GM21526 (cell line): ENCODE measurements around the gene LACTB.
"Not testable (repeated sequence)": the region's sequence is repeated elsewhere in the genome, so short reads cannot be mapped to it uniquely, and the experiment has no call there.

ENCODE experiments used
- ATAC-seq: cut with Tn5 transposase; IDR thresholded peaks from one replicate; pipeline ENCODE4 v1.9.1; 2021; ENCODE audit warnings: moderate library complexity; ENCODE audit not compliant: unreplicated experiment, low FRiP score

The LACTB gene

GRCh38 chr15:63089260-63090043 lies 32.2 kb upstream of the LACTB start:
- ATAC-seq, result no peak

- no peak for ATAC-seq
Measured at GRCh38 chr15:63090472-63090871, 31.2 kb upstream of the LACTB start.

DNA sequence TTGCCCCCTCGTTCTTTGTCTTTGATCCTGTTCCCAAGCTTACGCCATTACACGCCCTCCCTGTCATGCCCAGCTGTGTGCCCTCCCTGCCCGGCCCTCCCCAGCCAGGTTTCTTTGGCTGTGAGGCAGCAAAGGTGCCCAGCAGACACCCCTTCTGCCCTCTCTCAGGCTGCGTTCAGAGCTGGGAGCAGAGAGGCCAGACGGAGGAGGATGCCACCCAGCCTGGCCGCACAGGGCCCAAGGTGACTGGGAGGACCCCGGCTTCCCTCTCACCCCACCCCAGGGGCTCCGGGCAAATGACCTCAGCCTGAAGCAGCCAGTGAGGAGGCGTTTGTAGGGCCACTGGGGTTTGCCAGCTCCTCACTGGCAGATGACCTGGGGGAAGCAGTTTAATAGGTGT lies 30.8 kb upstream of the LACTB start:
- no peak for ATAC-seq

- no peak for ATAC-seq
Measured at GRCh38 chr15:63091679-63092446, 29.8 kb upstream of the LACTB start.

DNA sequence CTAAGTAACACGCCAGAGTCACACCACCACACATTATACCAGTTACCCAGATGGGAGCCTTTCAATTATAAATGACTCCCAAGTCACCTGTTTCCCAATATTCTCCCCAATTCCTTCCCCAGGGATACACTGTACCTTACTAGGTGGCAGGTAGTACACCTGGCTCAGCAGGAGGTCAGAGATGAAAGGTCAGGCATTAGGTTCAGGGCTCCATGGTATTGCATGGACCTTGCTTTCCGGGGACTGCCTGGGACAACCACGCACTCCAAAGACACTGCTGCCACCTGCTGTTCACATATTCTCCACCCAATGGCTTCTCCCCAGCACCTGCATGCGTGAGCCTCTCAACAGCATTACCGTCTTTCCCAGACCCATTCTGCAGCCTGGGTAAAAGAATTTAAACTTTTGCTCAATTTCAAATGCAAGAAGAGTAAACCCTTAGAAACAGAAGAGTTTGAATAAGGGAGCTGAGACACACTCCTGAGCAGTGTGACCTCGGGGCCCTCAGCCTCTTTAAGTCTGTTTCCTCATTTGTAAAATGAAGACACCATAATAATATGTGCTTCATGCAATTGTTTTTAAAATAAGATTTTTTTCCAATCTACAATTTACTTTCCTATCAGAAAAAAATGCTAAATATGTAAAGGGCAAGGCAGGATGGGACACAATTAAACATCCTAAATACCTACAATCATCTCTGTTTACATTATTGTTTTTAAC lies 28.0 kb upstream of the LACTB start:
- ATAC-seq, result no peak

- ATAC-seq, result no peak
Measured at GRCh38 chr15:63094495-63094931, 27.1 kb upstream of the LACTB start.

DNA sequence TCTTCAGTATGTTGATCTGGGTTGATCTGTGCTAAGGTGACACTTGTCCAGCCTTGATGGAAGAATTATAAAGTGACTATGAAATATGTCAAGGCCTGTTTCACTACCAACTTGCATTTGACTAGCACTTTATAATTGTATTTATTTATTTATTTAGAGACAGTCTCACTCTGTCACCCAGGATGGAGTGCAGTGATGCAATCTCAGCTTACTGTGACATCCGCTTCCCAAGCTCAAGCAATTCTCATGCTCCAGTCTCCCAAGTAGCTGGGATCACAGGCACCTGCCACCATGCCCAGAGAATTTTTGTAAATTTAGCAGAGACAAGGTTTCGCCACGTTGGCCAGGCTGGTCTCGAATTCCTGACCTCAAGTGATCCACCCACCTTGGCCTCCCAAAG lies 25.5 kb upstream of the LACTB start:
- ATAC-seq, result no peak

DNA sequence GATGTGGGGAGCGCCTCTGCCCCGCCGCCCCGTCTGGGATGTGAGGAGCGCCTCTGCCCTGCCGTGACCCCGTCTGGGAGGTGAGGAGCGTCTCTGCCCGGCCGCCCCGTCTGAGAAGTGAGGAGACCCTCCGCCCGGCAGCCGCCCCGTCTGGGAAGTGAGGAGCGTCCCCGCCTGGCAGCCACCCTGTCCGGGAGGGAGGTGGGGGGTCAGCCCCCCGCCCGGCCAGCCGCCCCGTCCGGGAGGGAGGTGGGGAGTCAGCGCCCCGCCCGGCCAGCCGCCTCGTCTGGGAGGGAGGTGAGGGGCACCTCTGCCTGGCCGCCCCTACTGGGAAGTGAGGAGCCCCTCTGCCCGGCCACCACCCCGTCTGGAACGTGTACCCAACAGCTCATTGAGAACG lies 22.8 kb upstream of the LACTB start:
- ATAC-seq, result not testable (repeated sequence)

DNA sequence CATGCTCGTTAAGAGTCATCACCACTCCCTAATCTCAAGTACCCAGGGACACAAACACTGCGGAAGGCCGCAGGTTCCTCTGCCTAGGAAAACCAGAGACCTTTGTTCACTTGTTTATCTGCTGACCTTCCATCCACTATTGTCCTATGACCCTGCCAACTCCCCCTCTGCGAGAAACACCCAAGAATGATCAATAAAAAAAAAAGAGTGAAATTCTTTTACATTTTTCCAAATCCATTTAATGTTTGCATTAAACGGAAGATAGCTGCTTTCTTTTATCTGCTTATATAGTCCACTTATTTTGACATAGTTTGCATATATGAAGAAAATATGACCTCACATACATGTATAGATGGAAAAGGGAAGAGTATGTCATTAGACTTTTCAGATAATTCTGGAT lies 22.1 kb upstream of the LACTB start:
- not testable (repeated sequence) for ATAC-seq

GRCh38 chr15:63103416-63103815 lies 18.2 kb upstream of the LACTB start:
- no peak for ATAC-seq

- ATAC-seq, result no peak
Measured at GRCh38 chr15:63104727-63105126, 16.9 kb upstream of the LACTB start.

DNA sequence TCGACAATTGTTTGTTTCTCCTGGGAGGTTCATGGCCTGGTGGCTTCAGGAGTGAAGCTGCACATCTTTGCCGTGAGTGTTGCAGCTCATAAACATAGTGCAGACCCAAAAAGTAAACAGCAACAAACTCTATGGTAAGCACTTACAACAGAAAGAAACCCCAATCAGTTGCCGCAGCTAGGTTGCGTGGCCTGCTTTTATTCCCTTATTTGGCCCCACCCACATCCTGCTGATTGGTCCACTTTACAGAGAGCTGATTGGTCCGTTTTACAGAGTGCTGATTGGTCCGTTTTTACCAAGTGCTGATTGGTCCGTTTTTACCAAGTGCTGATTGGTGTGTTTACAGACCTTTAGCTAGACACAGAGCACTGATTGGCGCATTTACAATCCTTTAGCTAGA lies 16.3 kb upstream of the LACTB start:
- not testable (repeated sequence) for ATAC-seq

GRCh38 chr15:63107895-63108546 lies 13.6 kb upstream of the LACTB start:
- ATAC-seq, result no peak

DNA sequence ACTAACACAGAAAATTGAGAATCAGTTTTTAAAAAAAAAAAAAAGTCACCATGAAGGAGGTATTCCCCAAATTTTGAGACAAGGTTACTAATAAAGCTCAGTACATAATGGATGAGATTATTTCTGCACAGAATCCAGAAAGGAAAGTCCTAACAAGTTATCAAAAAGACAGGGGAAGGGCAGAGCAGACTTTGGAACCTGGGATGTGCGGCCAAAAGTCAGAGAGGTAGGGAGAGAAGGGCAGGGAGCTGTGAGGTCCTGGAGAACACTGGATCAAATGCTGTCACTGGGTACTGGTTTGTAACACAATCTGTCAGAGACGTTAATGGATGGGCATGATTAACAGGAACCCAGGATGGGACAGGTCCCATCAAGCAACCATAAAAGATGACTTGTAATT lies 12.2 kb upstream of the LACTB start:
- no peak for ATAC-seq

- no peak for ATAC-seq
Measured at GRCh38 chr15:63109920-63110319, 11.7 kb upstream of the LACTB start.

DNA sequence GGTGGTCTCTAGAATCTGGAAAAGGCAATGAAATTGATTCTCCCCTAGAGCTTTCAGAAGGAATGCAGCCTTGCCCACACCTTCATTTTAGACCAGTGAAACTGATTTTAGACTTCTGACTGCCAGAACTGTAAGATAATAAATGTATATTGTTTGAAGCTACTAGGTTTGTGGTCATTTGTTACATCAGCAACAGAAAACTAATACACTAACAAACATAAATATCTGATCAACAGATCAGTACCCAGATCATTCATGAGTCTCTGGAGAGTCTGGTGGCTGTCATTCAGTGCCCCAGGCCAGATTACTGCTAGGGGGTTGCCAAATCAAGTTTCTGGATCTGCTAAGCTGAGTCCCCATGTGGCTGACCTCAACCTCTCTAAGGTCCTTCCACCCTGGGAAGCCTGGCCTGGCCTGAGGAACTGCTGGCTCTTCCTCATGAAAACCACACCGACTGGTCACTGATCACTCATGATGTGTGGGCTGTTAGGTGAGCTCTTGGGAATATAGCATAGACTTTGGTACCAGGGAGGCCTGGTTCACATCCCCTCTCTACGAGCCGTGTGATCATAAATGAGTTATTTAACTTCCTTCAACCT lies 11.1 kb upstream of the LACTB start:
- no peak for ATAC-seq

GRCh38 chr15:63111481-63111880 lies 10.2 kb upstream of the LACTB start:
- no peak for ATAC-seq

GRCh38 chr15:63112871-63113270 lies 8.8 kb upstream of the LACTB start:
- no peak for ATAC-seq

GRCh38 chr15:63114465-63114864 lies 7.2 kb upstream of the LACTB start:
- no peak for ATAC-seq

- no peak for ATAC-seq
Measured at GRCh38 chr15:63118854-63119253, 2.8 kb upstream of the LACTB start.
